ENCODE results near the gene TSPAN18. TPM values are rescaled to one million over a fixed set of nuclear protein-coding genes. Genes with fewer than 3 reads are reported as not detected.

The TSPAN18 gene
- total and polyA plus RNA-seq, 10 of the 15 experiments (the other 5 are each of a cell fraction or from before 2014, with no cell fraction given) = 0.02 to 0.77 (median 0.13) TPM; not detected in 1

DNA sequence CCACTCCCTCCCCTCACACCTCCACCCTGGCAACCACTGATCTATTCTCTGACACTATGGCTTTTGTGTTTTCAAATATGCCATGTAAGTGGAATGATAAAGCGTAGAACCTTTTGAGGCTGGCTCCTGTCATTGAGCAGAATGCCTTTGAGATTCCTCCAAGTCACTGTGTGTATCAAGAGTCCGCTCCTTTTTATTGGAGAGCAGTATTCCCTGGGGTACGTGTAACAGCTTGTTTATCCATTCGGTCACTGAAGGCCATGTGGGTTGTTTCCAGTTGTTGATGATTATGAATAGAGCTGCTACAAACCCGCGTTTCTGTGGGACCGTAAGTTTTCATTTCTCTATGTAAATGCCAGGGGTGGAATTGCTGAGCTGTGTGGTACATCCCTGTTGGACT, 213.6 kb downstream of the TSPAN18 start:
- Histone ChIP-seq H3K79me2 (ENCODE audit: control insufficient read depth, insufficient read depth, low read length) (no peaks in the 10 kb centered on the region), H3K27ac (ENCODE audit: control insufficient read depth, insufficient read depth) (no peak overlapping the region), H4K20me1 (ENCODE audit: control insufficient read depth, insufficient read depth) (0 out of 2 replicates have a peak, but pooled peaks cover 2% of the 10 kb centered on the region), H3K4me3 (no peak overlapping the region), H3K4me1 (ENCODE audit: control insufficient read depth, insufficient read depth, low read length) (peaks cover 17% of the 10 kb centered on the region), H2AFZ (ENCODE audit: control insufficient read depth, low read depth, low read length) (no peak overlapping the region), H3K4me2 (ENCODE audit: control insufficient read depth, insufficient read depth) (no peak overlapping the region), H3K27me3 (replicated peaks in 1 of 2; ENCODE audit: control insufficient read depth in 2 of 2, insufficient read depth in 2 of 2, low read length in 1 of 2) (no peaks in the 10 kb centered on the region; a peak in 1 of 4 replicates), H3K36me3 (ENCODE audit: control insufficient read depth in 2 of 2, insufficient read depth in 2 of 2, low read length in 1 of 2) (no peaks in the 10 kb centered on the region), H3K9ac (ENCODE audit: control insufficient read depth, insufficient read depth, low read length) (no peak overlapping the region), H3K9me3 (replicated peaks; ENCODE audit: control insufficient read depth, insufficient read depth, low read length) (no peaks in the 10 kb centered on the region)
- in situ Hi-C loops (cut with MboI) (loop anchor here (25.0 kb wide), 1 partner anchor 397 kb away; no protein-coding TSS in a partner anchor), intact Hi-C loops (cut with micrococcal nuclease; ENCODE audit: unreplicated experiment) (no loop called here)
- POLR2A ChIA-PET = no interaction called here
- RAD21 ChIA-PET (ENCODE audit: unreplicated experiment) = interaction anchor here (1.6 kb wide), 1 partner anchor 164 kb away, joined by 10 read pairs; no protein-coding TSS in a partner anchor
- DNase-seq (ENCODE audit: low read depth, low spot score) (no peak), ATAC-seq (no peak), FAIRE-seq (no peak)
- CTCF ChIA-PET = interaction anchor here (1.0 to 16.8 kb wide), 3 partner anchors 11 to 162 kb away, joined by 3 to 571 read pairs (median 5); no protein-coding TSS in a partner anchor
- SMC1A ChIA-PET (ENCODE audit: uncharacterized antibody, unreplicated experiment) = no interaction called here
- WGBS (ENCODE audit: insufficient coverage, insufficient replicate concordance, low lambda C conversion rate, missing lambda C conversion rate) = 62% methylated on average over 7 of the region's 7 CpGs
- no TSS peak for BruUV-seq (replicated peaks)
- TF ChIP-seq TCF12 (IDR thresholded peaks at IDR 0.05; ENCODE audit: low read depth, low read length) (no peak), STAT1 (conservative IDR thresholded peaks at IDR 0.05) (no peak), KDM1A (IDR thresholded peaks at IDR 0.05; ENCODE audit: borderline replicate concordance) (no peak), PRDM15 (CRISPR knock-in tag; IDR thresholded peaks at IDR 0.05) (no peak), RUNX3 (IDR thresholded peaks at IDR 0.05; ENCODE audit: low read length) (no peak), SKIL (IDR thresholded peaks at IDR 0.05; ENCODE audit: low read depth, poor library complexity, severe bottlenecking) (no peak), PBX3 (IDR thresholded peaks at IDR 0.05; ENCODE audit: insufficient replicate concordance, low read depth, low read length) (no peak), ESRRA (IDR thresholded peaks at IDR 0.05; ENCODE audit: low read length) (no peak), EED (IDR thresholded peaks at IDR 0.05; ENCODE audit: low read depth) (no peak), RBBP5 (conservative IDR thresholded peaks at IDR 0.05) (no peak)
- TF ChIP-seq, protein P1, sequence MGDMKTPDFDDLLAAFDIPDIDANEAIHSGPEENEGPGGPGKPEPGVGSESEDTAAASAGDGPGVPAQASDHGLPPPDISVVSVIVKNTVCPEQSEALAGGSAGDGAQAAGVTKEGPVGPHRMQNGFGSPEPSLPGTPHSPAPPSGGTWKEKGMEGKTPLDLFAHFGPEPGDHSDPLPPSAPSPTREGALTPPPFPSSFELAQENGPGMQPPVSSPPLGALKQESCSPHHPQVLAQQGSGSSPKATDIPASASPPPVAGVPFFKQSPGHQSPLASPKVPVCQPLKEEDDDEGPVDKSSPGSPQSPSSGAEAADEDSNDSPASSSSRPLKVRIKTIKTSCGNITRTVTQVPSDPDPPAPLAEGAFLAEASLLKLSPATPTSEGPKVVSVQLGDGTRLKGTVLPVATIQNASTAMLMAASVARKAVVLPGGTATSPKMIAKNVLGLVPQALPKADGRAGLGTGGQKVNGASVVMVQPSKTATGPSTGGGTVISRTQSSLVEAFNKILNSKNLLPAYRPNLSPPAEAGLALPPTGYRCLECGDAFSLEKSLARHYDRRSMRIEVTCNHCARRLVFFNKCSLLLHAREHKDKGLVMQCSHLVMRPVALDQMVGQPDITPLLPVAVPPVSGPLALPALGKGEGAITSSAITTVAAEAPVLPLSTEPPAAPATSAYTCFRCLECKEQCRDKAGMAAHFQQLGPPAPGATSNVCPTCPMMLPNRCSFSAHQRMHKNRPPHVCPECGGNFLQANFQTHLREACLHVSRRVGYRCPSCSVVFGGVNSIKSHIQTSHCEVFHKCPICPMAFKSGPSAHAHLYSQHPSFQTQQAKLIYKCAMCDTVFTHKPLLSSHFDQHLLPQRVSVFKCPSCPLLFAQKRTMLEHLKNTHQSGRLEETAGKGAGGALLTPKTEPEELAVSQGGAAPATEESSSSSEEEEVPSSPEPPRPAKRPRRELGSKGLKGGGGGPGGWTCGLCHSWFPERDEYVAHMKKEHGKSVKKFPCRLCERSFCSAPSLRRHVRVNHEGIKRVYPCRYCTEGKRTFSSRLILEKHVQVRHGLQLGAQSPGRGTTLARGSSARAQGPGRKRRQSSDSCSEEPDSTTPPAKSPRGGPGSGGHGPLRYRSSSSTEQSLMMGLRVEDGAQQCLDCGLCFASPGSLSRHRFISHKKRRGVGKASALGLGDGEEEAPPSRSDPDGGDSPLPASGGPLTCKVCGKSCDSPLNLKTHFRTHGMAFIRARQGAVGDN (IDR thresholded peaks at IDR 0.05) = no peak
- TF ChIP-seq, protein P2, sequence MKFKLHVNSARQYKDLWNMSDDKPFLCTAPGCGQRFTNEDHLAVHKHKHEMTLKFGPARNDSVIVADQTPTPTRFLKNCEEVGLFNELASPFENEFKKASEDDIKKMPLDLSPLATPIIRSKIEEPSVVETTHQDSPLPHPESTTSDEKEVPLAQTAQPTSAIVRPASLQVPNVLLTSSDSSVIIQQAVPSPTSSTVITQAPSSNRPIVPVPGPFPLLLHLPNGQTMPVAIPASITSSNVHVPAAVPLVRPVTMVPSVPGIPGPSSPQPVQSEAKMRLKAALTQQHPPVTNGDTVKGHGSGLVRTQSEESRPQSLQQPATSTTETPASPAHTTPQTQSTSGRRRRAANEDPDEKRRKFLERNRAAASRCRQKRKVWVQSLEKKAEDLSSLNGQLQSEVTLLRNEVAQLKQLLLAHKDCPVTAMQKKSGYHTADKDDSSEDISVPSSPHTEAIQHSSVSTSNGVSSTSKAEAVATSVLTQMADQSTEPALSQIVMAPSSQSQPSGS (IDR thresholded peaks at IDR 0.05; ENCODE audit: low read length) = no peak
